Neuronal stem cell (in vitro differentiated cells): ENCODE measurements around the gene LAMA2.

Source experiments
- DNase-seq: peaks from one replicate; pipeline ENCODE4 v3.0.0-alpha.2; 2013; ENCODE audit warnings: low spot score
- H2AFZ ChIP-seq: one replicate; pipeline ENCODE4 v1.6.1; 2013; ENCODE audit warnings: mild to moderate bottlenecking, low read length, inconsistent platforms
- H2AK5ac ChIP-seq: 2 replicates; pipeline ENCODE4 v1.6.1; 2013; ENCODE audit warnings: low read depth, mild to moderate bottlenecking, inconsistent platforms, low read length, moderate library complexity, mixed read lengths
- H2BK120ac ChIP-seq: 2 replicates; pipeline ENCODE4 v1.6.1; 2013; ENCODE audit warnings: low read depth, mild to moderate bottlenecking, inconsistent platforms, low read length, moderate library complexity, mixed read lengths
- H2BK12ac ChIP-seq: one replicate; pipeline ENCODE4 v1.6.1; 2013; ENCODE audit warnings: low read length, inconsistent platforms
- H2BK15ac ChIP-seq: 2 replicates; pipeline ENCODE4 v1.6.1; 2013; ENCODE audit warnings: mild to moderate bottlenecking, low read length, inconsistent platforms, mixed read lengths
- H2BK5ac ChIP-seq: one replicate; pipeline ENCODE4 v1.6.1; 2013; ENCODE audit warnings: inconsistent platforms, mild to moderate bottlenecking, low read length, moderate library complexity
- H3K14ac ChIP-seq: one replicate; pipeline ENCODE4 v1.6.1; 2013; ENCODE audit warnings: low read length, inconsistent platforms
- H3K18ac ChIP-seq: 2 replicates; pipeline ENCODE4 v1.6.1; 2013; ENCODE audit warnings: low read length, inconsistent platforms
- H3K23ac ChIP-seq: 2 replicates; pipeline ENCODE4 v1.6.1; 2013; ENCODE audit warnings: low read depth, mild to moderate bottlenecking, mixed read lengths, low read length, inconsistent platforms; ENCODE audit not compliant: poor library complexity
- H3K27ac ChIP-seq: replicated peaks from 3 replicates; pipeline ENCODE4 v1.5.1; 2013; ENCODE audit warnings: low read length, inconsistent platforms
- H3K27me3 ChIP-seq, 3 experiments: 2 replicates each; pipeline ENCODE4 v1.6.1; 2013; ENCODE audit warnings: low read length in 3 of 3, mild to moderate bottlenecking in 2 of 3, inconsistent platforms in 1 of 3, low read depth in 1 of 3, mixed read lengths in 1 of 3, moderate library complexity in 1 of 3; ENCODE audit not compliant: control insufficient read depth in 3 of 3, insufficient read depth in 3 of 3
- H3K36me3 ChIP-seq, 2 donors: replicated peaks in 1 of 2; 2 replicates each; pipeline ENCODE4 v1.6.1; 2013; ENCODE audit warnings: low read length in 2 of 2; ENCODE audit not compliant: control insufficient read depth in 2 of 2, insufficient read depth in 2 of 2
- H3K4ac ChIP-seq: 2 replicates; pipeline ENCODE4 v1.6.1; 2013; ENCODE audit warnings: inconsistent platforms, mild to moderate bottlenecking, low read length, moderate library complexity
- H3K4me1 ChIP-seq, 2 donors: 1 replicate in 1 of 2; 2 replicates in 1 of 2; pipeline ENCODE4 v1.6.1; 2013; ENCODE audit warnings: low read length in 2 of 2, low read depth in 1 of 2; ENCODE audit not compliant: control insufficient read depth in 2 of 2, insufficient read depth in 1 of 2
- H3K4me2 ChIP-seq: one replicate; pipeline ENCODE4 v1.6.1; 2013; ENCODE audit warnings: mild to moderate bottlenecking, low read length, inconsistent platforms; ENCODE audit not compliant: insufficient read depth, poor library complexity, severe bottlenecking
- H3K4me3 ChIP-seq, 2 donors: 2 replicates each; pipeline ENCODE4 v1.5.1; 2013; ENCODE audit warnings: low read length in 2 of 2, mild to moderate bottlenecking in 2 of 2, inconsistent platforms in 1 of 2, moderate library complexity in 1 of 2
- H3K79me1 ChIP-seq: one replicate; pipeline ENCODE4 v1.6.1; 2013; ENCODE audit warnings: low read depth, mild to moderate bottlenecking, inconsistent platforms, low read length, moderate library complexity
- H3K9ac ChIP-seq: one replicate; pipeline ENCODE4 v1.6.1; 2013; ENCODE audit warnings: mild to moderate bottlenecking, low read depth, low read length, inconsistent platforms; ENCODE audit not compliant: poor library complexity
- H3K9me3 ChIP-seq, 2 donors: replicated peaks in 1 of 2; 2 replicates each; pipeline versions ENCODE3 to v1.6.1; 2013; ENCODE audit warnings: low read length in 2 of 2, mild to moderate bottlenecking in 2 of 2, inconsistent platforms in 1 of 2, low read depth in 1 of 2, mixed read lengths in 1 of 2, moderate library complexity in 1 of 2; ENCODE audit not compliant: control insufficient read depth in 2 of 2, insufficient read depth in 1 of 2
- H4K8ac ChIP-seq: one replicate; pipeline ENCODE4 v1.6.1; 2013; ENCODE audit warnings: low read depth, mild to moderate bottlenecking, inconsistent platforms, low read length, moderate library complexity
- H4K91ac ChIP-seq: one replicate; pipeline ENCODE4 v1.6.1; 2013; ENCODE audit warnings: low read length, low read depth, mild to moderate bottlenecking, inconsistent platforms; ENCODE audit not compliant: poor library complexity
- WGBS, 2 donors: extraction: QIAGEN DNeasy Blood & Tissue Kit; methylation state at CpG; one replicate each; pipeline ENCODE4 v1.1.7; 2013; ENCODE audit warnings: missing lambda C conversion rate in 2 of 2, mixed read lengths in 1 of 2; ENCODE audit not compliant: insufficient read length in 2 of 2, insufficient replicate concordance in 1 of 2; ENCODE audit errors: extremely low coverage in 2 of 2; 5-methylcytosine and 5-hydroxymethylcytosine counted together

The LAMA2 gene

GRCh38 chr6:129183681-129184301 is 300.9 kb downstream of the LAMA2 start:
- Histone ChIP-seq H3K27ac (no peak overlapping the region), H3K9ac (no peak overlapping the region), H3K4me3 (no peak overlapping the region), H3K4me1 (no peaks in the 10 kb centered on the region), H2BK120ac (no peak overlapping the region), H3K23ac (no peak overlapping the region), H3K18ac (no peak overlapping the region), H3K4me2 (no peak overlapping the region), H4K91ac (no peak overlapping the region), H3K14ac (no peak overlapping the region), H2AFZ (no peak overlapping the region), H2AK5ac (no peak overlapping the region), H4K8ac (no peak overlapping the region), H3K27me3 (no peaks in the 10 kb centered on the region), H2BK15ac (no peak overlapping the region), H3K79me1 (no peaks in the 10 kb centered on the region), H3K9me3 (no peaks in the 10 kb centered on the region), H3K4ac (no peak overlapping the region), H2BK12ac (no peak overlapping the region), H2BK5ac (no peak overlapping the region), H3K36me3 (no peaks in the 10 kb centered on the region)
- no peak for DNase-seq
- no CpG with 5 or more reads among the region's 3 CpGs for WGBS, 2 donors

DNA sequence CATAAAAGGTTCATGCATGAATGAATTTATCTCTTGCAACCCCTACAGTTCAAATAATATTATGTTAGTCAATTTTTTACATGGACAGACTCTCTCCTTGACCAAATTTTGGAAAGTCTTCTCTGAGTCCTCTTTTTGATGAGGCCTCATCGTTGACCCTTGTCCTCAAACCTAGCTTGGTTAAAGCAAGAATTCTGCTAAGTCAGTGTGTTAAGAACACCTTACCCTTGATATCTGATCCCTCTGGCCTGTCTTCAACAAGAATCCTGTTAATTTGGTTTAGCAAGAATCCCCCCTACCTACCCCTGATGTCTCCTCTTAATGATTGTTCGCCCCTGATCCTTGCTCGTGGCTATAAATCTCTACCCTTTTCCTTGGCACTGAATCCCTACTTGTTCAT is 301.4 kb downstream of the LAMA2 start:
- no peak overlapping the region for H3K4me3 ChIP-seq
- H3K4me2 ChIP-seq = no peak overlapping the region
- no peaks in the 10 kb centered on the region for H3K79me1 ChIP-seq
- no peak overlapping the region for H3K23ac ChIP-seq
- H3K36me3 ChIP-seq = no peaks in the 10 kb centered on the region
- DNase-seq = no peak
- H2BK15ac ChIP-seq = no peak overlapping the region
- peak overlapping the region; percentile 22 for H2AFZ ChIP-seq
- H3K4me1 ChIP-seq = no peaks in the 10 kb centered on the region
- no CpG with 5 or more reads among the region's 3 CpGs for WGBS, 2 donors
- no peak overlapping the region for H3K14ac ChIP-seq
- no peak overlapping the region for H3K18ac ChIP-seq
- H3K9me3 ChIP-seq = no peaks in the 10 kb centered on the region
- H3K27me3 ChIP-seq = no peaks in the 10 kb centered on the region
- H2BK120ac ChIP-seq = no peak overlapping the region
- no peak overlapping the region for H3K27ac ChIP-seq
- no peak overlapping the region for H2AK5ac ChIP-seq
- no peak overlapping the region for H4K8ac ChIP-seq
- H2BK5ac ChIP-seq = no peak overlapping the region
- H3K9ac ChIP-seq = no peak overlapping the region
- no peak overlapping the region for H3K4ac ChIP-seq
- H4K91ac ChIP-seq = no peak overlapping the region
- H2BK12ac ChIP-seq = no peak overlapping the region

DNA sequence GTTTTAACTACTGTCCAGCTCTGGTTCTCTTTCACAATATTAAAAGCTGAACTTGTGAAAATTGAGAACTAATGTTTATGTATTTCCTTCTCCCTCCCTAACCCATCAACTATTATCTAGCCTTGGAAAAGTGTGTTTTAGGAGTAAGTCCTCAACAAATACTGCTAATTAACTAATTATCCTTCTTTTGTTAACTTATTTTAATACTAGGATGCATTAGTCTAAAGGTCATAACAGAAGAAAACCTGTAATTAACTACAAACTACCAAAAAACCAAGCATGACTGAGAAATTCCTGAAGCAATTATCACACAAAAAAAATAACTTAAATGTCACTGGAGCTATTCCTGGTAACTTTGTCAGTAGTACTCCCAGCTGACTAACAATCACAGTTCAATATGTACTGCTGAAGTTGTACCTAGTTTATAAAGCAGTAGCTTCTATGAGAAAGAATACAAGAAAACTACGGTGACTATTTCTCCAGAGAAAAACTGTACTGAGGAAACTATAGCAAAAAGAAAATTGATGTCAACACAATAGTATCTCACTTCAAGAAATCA is 301.9 kb downstream of the LAMA2 start:
- Histone ChIP-seq H3K27ac (no peak overlapping the region), H3K79me1 (no peaks in the 10 kb centered on the region), H2AK5ac (no peak overlapping the region), H3K4me1 (no peaks in the 10 kb centered on the region), H3K27me3 (no peaks in the 10 kb centered on the region), H3K14ac (no peak overlapping the region), H3K36me3 (no peaks in the 10 kb centered on the region), H2AFZ (peak overlapping the region; percentile 22), H3K23ac (no peak overlapping the region), H3K18ac (no peak overlapping the region), H4K91ac (no peak overlapping the region), H3K4me3 (no peak overlapping the region), H2BK15ac (no peak overlapping the region), H4K8ac (no peak overlapping the region), H3K4ac (no peak overlapping the region), H2BK12ac (no peak overlapping the region), H3K9me3 (no peaks in the 10 kb centered on the region), H3K9ac (no peak overlapping the region), H2BK120ac (no peak overlapping the region), H2BK5ac (no peak overlapping the region), H3K4me2 (no peak overlapping the region)
- no CpG with 5 or more reads among the region's 1 CpG for WGBS, 2 donors
- DNase-seq = no peak

DNA sequence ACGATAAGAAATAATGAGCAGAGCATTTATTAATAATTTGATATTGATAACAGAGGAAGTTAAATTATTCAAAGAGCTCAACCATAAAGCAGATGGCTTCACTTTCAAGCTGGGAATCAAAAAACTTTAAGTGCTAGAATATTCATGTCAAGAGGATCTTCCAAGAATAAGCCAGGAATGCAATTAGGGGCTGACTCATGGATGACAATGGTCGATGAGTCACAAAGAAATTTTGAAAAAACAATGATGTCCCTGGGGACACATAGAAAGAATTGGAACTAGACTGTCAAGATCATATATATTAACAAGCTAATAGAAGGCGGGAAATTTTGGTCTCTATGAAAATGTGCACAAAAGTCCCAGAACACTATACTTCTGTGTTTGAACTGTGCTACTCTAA is 304.1 kb downstream of the LAMA2 start:
- H3K9ac ChIP-seq = no peak overlapping the region
- no peak overlapping the region for H2AFZ ChIP-seq
- no peak overlapping the region for H2AK5ac ChIP-seq
- no peak overlapping the region for H3K4me3 ChIP-seq
- H3K27me3 ChIP-seq = no peaks in the 10 kb centered on the region
- H3K9me3 ChIP-seq = no peaks in the 10 kb centered on the region
- H3K36me3 ChIP-seq = no peaks in the 10 kb centered on the region
- no peak overlapping the region for H3K27ac ChIP-seq
- no peak overlapping the region for H2BK15ac ChIP-seq
- no peak overlapping the region for H3K14ac ChIP-seq
- DNase-seq = no peak
- no peak overlapping the region for H2BK12ac ChIP-seq
- no peak overlapping the region for H3K4ac ChIP-seq
- no peaks in the 10 kb centered on the region for H3K79me1 ChIP-seq
- no peak overlapping the region for H2BK5ac ChIP-seq
- H2BK120ac ChIP-seq = no peak overlapping the region
- no peak overlapping the region for H3K23ac ChIP-seq
- H3K4me2 ChIP-seq = no peak overlapping the region
- H4K8ac ChIP-seq = no peak overlapping the region
- H3K4me1 ChIP-seq = no peaks in the 10 kb centered on the region
- no CpG with 5 or more reads among the region's 3 CpGs for WGBS, 2 donors
- no peak overlapping the region for H3K18ac ChIP-seq
- no peak overlapping the region for H4K91ac ChIP-seq
